ENCODE results near the gene PLCB3.

The PLCB3 gene

GRCh38 chr11:64251016-64251752 is at the start of gene PLCB3:
Gene PLCB3, plus strand, starts transcription at chr11:64251530. Its CDS starts 120 bp downstream, at chr11:64251650.
- peak within 1 kb of the TSS; percentile 92 for H3K4me3 ChIP-seq (ENCODE audit: control insufficient read depth, low read depth, low read length)
- DNase-seq (ENCODE audit: low read depth), result no peak
- TF ChIP-seq CTCF (IDR thresholded peaks at IDR 0.05; ENCODE audit: control insufficient read depth, insufficient read depth, low read depth, low read length, missing control alignments), result peak; percentile 50

- no peak for DNase-seq (ENCODE audit: low read depth)
- no peak for TF ChIP-seq CTCF (IDR thresholded peaks at IDR 0.05; ENCODE audit: control insufficient read depth, insufficient read depth, low read depth, low read length, missing control alignments)
- H3K4me3 ChIP-seq (ENCODE audit: control insufficient read depth, low read depth, low read length), result no peak overlapping the region
Measured at GRCh38 chr11:64201543-64201942, 49.8 kb upstream of the PLCB3 start.

- H3K4me3 ChIP-seq (ENCODE audit: control insufficient read depth, low read depth, low read length), result no peak overlapping the region
- DNase-seq (ENCODE audit: low read depth), result no peak
- TF ChIP-seq CTCF (IDR thresholded peaks at IDR 0.05; ENCODE audit: control insufficient read depth, insufficient read depth, low read depth, low read length, missing control alignments), result no peak
Measured at GRCh38 chr11:64202992-64203391, 48.3 kb upstream of the PLCB3 start.

GRCh38 chr11:64203421-64204079 is 47.8 kb upstream of the PLCB3 start:
- H3K4me3 ChIP-seq (ENCODE audit: control insufficient read depth, low read depth, low read length), result no peak overlapping the region
- DNase-seq (ENCODE audit: low read depth), result no peak
- TF ChIP-seq CTCF (IDR thresholded peaks at IDR 0.05; ENCODE audit: control insufficient read depth, insufficient read depth, low read depth, low read length, missing control alignments), result no peak

- no peak for DNase-seq (ENCODE audit: low read depth)
- no peak overlapping the region for H3K4me3 ChIP-seq (ENCODE audit: control insufficient read depth, low read depth, low read length)
- TF ChIP-seq CTCF (IDR thresholded peaks at IDR 0.05; ENCODE audit: control insufficient read depth, insufficient read depth, low read depth, low read length, missing control alignments), result no peak
Measured at GRCh38 chr11:64204080-64204440, 47.3 kb upstream of the PLCB3 start.

- H3K4me3 ChIP-seq (ENCODE audit: control insufficient read depth, low read depth, low read length), result no peak overlapping the region
Measured at GRCh38 chr11:64204464-64204989, 46.8 kb upstream of the PLCB3 start.

More at GRCh38 chr11:64204464-64204989, 46.8 kb upstream of the PLCB3 start:
- peak; percentile 83 for TF ChIP-seq CTCF (IDR thresholded peaks at IDR 0.05; ENCODE audit: control insufficient read depth, insufficient read depth, low read depth, low read length, missing control alignments)
- peak; percentile 83 for DNase-seq (ENCODE audit: low read depth)
